ENCODE measurements around the gene NR2F2.
A peak's percentile ranks its signal among the peaks of the same experiment; 100 is the strongest.

The NR2F2 gene

DNA sequence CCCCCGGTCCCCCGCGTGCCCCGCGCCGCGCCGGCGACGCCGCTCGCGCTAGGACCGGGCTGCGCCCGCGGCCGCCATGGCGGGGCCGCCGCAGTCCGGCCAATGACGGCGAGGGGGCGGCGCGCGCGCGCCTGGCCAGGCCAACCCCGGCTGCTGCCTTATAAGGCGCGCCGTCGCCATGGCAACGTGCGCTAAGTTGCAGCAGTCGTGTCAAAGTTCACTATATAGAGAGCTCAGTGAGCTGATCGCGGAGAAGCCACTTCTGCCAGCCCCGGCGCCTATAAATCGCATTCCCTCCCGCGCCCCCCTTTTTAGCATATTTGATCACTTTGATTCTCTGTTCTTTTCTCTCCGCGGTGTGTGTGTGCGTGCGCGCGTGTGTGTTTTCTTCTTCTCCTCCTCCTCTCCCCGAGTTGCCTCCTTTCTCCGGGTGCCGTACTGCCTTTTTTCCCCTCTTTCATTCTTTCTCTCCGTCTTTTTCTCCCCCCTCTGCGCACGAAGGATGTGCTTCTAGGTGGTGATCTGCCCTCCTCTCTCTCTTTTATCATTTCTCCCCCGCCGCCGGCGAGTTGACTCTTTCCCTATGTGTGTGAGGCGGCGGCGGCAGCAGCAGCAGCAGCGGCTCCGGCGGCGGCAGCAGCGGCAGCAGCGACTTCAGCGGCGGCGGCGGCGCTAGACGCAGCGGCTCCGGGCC lies at the start of gene NR2F2:
Gene NR2F2, plus strand, starts transcription at position 251 of the 694 bp plus-strand sequence. CDS start 1,406 bp downstream, outside the sequence.
- peak; percentile 87 for DNase-seq

DNA sequence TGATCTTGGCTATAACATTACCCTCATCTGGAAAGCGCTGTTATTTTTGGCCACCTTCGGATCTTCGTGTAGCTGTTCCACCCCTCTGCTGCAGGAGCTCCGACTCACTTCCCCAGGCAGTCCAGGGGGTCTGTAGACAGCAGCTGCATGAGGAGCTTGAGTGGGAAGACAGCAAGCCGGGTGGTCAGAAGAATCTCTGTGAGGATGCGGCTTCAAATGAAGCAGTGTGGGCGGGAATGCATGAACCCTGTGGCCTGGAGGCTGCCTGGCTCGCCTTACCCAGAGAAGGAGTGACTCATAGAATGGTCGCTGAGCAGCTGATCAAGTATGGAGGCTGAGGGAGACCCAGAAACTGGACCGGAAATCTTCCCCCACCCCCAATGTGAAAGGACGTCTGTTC lies 45.2 kb upstream of the NR2F2 start:
- DNase-seq = no peak

DNA sequence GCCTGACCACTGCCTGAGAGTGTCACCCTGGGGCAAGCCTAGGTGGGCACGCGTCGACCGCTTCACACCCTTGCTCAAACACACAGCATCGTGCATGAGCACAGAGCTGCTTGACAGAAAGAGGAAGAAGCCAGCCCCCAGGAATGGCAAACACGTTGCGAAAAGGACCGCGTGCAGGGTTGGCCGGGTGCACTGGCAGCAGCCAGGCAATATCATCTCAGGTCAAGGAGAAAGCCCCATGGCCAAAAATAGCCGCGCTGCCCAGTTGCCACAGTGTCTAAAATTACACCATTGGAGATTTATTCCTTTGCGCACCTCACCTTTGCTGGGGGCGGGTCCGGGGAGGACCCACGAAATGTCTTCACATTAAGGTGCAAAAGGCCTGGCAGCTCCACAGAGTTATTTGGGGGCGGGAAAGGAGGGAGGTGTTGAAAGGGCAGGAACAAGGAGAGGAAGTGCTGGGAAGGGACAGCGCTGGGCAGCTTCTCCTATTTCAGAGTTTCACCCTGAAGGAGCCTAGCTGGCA lies 44.7 kb upstream of the NR2F2 start:
- DNase-seq = no peak

DNA sequence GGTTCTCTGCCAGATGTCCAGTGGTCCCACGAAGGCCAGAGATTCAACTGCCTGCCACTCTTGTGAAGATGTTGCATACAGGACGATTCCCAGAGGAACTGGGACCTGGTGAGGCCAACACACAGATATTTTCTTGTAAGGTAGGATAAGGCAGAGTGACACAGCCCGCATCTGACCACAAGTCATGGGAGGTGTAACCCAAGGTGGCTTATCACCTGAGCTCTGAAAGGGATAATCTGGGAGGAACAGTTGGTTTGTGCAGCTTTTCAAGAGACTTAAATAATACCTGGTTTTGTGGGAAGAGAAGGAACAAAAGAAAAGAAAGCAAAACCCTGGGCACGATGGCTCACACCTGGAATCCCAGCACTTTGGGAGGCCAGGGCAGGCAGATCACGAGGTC lies 39.8 kb upstream of the NR2F2 start:
- no peak for DNase-seq

DNA sequence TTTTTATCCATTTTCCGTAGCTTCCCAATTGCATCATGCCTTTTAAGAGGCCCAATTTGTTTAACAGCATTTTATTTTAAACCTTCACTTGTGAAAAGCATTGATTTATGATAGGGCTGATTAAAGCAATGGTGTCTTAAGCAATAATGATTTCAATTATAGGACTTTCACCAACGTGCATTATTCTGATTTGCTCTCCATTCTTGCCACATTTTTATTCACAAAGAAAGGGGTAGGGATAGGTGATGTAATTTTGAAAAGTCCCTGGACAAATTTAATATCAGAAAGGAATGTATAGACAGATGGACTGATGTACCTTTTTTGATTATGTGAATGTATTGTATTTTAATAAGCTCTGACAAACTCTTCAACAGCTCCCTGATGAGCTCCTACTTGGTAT lies 37.9 kb upstream of the NR2F2 start:
- no peak for DNase-seq

DNA sequence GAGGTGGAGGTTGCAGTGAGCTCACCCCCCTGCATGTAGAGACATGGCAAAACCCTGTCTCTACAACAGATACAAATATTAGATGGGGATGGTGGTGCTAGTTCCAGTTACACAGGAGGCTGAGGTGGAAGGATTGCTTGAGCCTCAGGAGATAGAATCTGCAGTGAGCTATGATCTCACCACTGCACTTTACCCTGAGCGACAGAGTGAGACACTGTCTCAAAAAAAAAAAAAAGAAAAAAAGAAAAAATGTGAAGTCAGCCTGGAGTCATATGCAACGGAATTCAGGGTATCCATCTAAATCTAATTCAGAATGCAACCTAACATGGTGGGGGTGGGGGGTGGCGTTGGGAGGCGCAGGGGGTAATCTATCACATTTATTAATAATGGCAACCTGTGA lies 37.1 kb upstream of the NR2F2 start:
- DNase-seq = no peak

DNA sequence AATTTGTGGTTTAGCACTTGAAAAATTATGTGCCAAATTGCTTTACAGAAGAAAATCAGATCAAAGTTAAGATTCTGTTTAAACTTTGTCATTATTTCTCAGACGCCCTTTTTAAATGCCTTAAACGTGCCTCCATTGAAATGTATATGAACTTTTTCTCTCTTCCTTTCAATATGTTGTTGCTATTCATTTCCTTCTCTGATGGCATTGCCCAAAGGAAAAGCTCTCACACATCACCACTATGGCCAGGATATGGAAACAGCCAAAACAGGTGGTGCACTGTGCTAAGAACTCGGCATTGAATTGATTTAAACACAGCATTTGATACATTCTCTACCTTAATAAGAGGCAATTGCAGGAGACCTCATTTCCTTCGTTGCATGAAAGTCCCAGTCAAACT lies 35.7 kb upstream of the NR2F2 start:
- no peak for DNase-seq

DNA sequence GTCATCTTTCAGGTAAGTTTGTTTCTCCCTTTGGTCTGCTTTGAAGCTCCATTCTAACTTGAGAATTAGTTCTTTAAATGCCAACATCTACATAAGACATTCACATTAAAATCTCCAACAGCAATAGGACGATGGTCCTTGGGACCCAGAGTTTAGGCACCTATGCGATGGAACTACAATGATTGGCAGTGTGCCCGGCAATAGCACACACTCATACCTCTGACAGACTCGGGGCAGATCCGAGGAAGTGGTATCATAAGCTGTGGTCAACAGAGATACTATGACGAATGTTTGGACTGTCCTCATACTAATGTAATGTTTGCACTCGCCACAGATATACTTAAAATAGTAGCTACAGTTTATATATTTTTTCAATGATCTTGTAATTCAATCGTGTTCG lies 34.2 kb upstream of the NR2F2 start:
- DNase-seq = no peak

DNA sequence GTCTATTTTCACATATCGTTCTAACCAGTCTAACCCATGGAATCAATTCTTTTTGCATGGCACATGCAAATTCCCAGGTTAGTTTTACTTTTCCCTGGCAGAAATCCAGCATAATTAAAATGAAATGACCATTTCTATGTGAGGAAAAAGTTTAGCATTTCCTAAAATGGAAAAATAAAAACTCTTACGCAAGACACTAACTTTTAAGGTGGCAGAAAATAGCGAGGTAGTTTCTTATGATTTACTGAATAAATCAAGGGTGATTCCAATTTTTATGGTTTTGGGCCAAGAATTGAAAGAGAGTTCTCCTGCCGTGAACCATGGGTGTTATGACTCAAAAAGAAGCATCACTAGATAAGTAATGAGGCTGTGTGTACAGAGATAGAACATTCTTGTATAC lies 32.7 kb upstream of the NR2F2 start:
- no peak for DNase-seq

DNA sequence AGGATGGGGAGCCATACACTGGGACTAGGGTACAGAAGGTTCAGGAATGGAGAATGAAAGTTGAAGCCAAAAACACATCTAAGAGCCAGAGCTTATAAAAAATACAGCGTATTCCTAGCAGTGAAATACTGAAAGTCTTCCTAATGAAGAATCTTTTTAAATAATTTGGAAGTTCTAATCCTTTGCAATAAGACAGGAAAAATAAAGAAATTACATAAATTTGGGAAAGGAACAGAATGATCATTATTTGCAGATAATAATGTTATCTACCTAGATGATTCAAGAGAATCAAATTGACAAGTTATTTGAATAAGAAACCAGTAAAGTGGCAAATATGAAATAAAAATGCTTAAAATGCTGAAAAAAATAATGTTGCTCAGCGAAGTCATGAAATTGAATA lies 32.3 kb upstream of the NR2F2 start:
- no peak for DNase-seq

DNA sequence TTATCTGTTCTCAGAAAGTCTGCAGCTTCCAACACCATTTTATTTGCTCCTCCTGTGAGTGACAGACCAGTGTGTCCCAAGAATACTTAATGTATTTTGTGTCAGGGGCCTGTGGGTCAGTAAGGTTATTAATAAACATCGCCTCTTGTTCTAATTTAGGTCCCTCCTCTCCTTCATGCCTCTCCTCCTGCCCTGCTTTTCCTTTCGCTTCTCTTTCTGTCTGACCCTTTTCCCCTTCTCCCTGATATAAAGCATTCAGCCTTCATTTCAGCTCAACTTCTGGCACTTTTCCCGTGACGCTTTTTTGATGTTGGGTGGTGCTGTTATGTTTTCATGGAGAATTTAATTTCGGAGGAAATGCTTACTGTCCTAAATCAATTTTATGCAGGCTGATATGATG lies 29.7 kb upstream of the NR2F2 start:
- DNase-seq = no peak

DNA sequence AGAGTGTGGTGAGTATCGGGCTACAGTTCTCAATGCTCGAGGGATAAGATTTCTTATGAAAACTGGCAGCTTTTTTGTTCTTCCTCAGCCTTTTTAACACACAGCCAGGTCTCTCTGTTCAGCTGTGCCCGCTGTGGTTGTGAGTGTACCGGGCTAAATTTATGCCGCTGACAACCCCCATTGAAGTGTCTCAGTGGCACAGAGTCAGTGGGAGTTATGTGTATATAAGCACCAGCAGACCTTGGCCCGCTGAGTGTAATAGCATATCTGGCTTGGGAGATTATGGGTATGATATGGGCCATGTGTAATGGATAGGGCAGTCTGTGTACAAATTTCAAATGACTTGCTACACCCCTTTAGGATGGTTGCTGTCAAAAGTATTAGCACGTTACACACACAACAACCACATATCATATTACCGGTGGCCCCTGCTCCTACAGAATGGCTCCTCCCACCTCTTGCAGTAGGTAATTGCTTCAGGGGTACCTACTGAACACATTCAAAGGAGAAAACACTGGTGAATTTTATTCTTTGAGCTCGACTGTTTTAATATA lies 26.9 kb upstream of the NR2F2 start:
- no peak for DNase-seq

DNA sequence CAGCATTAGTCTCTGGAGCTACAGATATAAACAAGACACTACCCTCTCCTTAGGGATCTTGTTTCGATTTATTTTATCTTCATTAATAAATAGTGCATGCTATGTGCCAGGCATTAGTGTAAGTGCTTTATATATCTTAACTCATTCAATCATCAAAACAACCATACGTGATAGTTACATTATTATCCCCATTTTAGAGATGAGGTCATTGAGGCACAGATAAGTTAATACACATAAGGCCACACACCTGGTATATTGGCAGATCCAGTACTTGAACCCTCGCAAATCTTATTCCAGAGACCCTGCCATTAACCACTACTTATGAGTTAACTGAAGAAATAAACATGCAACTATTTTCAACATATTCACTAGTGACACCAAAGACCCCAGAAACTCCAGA lies 25.7 kb upstream of the NR2F2 start:
- DNase-seq = no peak

DNA sequence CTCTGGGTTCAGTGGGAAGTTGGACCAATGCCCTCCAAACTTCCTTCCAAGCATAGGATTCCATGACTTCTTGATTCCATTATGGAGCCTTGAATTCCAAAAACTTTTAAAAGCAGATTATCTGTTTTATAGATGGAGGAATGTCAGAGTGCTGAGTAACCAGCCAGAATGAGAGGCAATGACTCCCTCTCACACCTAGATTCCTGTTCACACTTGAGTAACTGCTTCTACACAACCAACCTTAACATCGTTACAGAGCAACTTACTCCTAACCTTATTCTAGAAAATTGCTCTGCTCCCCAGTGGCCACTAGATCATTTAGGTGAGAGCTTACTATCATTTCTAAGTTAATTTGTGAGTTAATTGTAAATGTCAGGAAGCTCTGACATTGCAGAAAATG lies 24.2 kb upstream of the NR2F2 start:
- DNase-seq = no peak

DNA sequence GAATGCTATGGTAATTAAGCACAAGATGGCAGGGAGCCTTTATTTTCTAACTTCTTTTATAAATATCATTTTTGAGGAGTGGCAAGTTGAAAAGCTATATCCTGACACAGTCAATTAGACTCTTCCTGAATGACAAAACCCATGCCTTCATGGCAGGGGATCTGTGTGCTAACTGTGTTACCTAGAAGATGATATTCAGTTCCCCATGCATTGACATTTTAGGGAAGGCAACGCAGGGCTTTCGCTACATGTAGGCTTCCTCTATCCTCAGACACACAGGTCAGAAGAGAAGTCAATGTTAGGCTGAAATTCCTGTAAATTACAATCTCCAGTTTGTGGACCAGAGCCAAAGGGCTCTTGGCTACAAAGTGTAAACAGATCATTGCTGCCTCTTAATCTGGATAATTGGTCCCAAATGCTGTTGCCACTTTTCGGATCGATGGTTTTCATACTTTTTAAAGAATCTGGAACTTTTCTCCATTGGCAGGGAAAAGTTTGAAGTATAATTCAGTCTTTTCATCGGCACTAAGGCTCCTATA lies 22.6 kb upstream of the NR2F2 start:
- DNase-seq = no peak

DNA sequence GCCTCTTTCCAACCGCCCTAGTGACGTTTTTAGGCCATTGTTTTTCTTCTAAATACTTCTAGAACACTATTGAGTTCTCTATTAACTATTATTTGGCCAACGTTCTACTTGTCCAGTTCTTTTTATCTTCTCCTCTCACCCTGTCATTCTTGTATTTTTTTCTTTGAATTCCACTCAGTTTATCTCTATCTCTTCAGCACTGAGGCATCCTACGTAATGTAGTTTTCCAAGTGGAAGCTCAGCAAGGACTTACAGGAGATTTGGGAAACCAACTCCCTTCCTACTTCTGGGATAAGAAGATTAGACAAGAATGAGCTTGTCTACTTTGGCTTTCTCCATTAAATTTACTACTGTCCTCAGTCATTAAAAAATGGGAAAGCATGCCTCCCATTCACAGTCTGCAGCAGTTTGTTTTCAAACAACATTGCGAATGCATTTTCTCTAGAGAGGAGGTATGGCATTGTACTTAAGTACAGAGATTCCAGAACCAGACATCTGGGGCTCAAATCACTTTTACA lies 21.3 kb upstream of the NR2F2 start:
- DNase-seq = no peak

DNA sequence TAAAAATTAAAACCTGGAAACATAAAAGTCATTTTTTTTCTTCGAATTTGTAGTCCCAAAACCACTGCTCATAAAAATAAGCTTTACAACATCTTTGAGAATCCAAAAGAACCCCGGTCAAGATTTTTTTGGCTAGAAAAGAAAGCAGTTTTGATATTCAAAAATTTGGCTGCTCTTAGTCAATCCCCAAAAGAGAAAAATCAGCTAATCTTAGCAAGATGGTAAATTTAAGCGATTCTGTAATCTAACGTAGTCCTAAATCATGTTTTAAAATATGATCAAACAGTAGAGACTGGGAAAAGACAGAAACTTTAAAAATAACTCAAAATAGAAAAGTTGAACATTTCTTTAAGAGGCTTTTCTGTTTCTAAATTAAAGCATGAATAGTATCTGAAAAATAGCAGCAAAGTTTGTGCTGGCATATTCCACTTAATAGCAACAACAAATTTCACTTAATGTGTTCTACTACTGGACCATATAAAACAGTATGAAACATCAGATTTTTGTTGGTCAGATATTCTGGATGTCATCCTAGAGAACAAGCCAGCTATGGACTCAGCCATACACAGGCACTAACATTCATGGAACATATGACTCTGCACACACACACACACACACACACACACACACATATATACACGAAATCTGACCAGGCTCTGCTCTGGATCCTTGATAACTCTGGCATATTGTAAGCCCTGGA lies 19.1 kb upstream of the NR2F2 start:
- no peak for DNase-seq

DNA sequence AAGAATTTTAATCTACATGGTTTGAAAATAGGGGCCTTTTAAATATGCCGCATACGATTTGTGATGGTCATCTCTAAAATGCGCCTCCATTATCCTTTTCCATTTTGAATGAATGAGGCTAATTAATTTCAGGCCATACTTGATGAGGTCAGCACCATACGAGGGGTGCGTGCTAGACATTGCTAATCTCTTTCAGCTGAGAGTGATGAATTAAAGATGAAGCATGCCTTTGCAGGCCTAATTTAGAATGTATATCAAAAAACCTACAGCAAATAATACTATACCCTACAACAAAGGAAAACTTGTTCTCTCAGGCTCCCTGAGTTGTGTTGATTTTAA lies 18.6 kb upstream of the NR2F2 start:
- DNase-seq = no peak

DNA sequence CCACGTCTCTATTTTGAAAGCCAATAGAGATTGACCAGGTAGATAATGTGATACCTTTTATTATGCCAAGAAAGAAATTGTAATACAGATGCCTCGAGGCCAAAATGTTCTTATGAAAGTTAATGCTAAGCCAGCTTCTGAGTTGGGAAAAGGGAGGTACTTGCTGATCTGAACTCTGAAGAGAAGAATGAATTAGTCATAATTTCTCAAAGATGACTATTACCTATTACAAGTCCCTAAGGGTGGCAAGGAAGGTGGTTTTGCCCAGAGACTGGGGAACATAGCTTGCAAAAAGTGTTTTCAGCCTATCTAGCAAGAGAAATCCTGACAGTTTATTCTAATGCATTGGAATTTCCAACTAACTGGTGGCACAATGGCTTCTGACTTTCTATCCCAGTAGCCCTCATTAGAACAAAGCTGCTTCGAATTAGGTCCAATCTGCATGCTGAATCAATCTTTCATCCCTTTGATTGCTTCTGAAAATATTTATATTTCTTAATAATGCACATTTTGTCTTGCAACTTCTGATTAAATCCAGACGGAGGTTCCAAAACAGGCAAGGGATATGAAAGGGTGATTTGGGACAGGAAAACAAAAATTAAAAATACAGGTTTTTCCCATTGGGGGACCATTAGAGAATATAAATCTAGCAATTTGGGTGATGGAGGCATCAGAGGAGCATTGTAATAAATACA lies 17.7 kb upstream of the NR2F2 start:
- no peak for DNase-seq

DNA sequence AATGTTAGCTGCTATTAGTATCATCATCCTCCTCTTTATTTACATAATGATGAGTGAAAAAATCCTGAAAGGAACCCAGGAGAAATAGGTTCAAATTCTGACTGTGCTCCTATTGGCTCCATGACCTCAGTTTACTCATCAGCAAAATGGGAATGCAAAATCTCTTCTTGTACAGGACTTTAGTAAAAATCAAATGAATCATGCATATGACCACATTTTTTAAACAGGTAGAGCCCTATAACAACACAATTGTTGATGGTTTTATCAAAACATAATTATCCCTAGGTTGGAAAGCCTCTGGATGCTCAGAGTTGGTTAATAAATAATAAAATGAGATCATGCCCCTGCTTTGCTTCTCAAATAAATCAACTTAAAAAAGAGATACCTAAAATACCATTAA lies 16.0 kb upstream of the NR2F2 start:
- DNase-seq = no peak

DNA sequence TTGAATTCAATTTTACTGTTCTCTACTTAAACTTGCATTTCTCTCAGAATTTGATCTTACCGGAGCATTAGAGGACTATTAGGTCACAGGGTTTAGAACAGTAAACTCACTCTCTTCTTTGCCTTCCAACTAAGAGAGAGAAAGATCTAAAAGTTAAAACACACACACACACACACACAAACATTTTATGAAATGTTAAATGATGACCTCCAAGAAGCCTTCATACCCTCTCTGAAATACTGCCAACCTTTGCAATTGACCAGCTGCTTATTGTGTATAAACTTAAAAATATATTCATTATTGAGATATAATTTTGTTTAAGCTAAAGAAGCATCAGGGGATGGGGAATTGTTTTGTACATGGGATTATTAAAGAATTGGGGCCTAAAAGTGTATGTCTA lies 15.5 kb upstream of the NR2F2 start:
- no peak for DNase-seq

DNA sequence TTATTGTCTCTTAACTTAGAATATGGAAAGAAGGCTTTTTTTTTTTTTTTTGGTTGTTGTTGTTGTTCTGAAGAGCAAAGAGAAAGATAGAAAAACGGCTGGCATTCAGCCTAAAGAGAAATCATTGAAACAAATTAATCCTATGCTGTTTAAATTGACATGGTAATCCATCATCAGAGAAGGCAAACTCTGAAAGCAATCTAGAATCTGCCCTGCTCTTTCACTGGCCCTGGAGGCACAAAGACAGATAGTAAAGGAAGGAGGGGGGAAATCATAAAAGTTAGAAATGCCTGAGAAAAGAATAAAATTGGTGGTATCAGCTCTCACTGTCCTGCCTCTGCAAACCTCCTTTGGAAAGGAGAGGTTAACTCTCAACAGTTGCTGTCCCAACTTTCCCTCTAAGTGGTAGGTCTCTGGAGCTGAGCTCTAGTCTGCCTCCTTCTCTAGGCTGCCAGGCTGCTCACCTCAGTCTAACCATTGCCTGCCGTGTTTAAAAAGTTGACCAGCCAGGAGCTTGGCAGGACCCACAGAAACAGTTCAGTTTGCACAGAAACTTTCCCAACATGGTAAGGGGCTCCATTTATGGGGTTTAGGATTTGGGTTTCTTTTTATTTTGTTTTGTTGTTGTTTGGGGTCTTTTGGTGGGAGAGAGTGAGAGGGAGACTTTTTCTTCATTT lies 13.4 kb upstream of the NR2F2 start:
- no peak for DNase-seq

DNA sequence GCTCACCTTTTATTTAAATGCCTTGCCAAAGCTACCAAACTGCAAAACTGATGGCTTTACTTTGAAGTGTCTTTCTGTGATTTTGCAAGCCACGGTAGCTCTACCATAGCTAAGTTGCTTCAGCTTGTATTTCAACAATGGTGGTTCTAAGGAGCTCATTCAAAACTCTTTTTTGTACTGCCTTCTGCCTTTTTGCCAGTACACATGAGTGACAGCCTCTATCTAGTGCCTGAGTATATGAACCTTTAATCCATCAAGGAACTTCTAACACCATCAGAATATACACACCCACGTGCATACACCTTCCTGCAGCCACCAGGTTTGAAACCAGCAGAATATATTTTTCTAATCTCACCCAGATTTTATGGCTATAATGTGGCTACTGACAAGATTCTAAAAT lies 10.4 kb upstream of the NR2F2 start:
- no peak for DNase-seq

Measured in NCI-H446 treated with DMSO at 0.1 percent for 48 hours (cell line).